Mesenteric fat pad (tissue), 1 donor: Measurements from ENCODE around the gene SASH3. TPM values are rescaled to one million over a fixed set of nuclear protein-coding genes. Genes with fewer than 3 reads are reported as not detected.
"Not testable (repeated sequence)": the region's sequence is repeated elsewhere in the genome, so short reads cannot be mapped to it uniquely, and the experiment has no call there.

ENCODE experiments used
- DNase-seq: peaks from one replicate; pipeline ENCODE4 v3.0.0-alpha.2; 2020; ENCODE audit warnings: low spot score
- long read RNA-seq: library from polyadenylated mRNA; unstranded; transcript quantifications from one replicate; pipeline ENCODE4 v2.0.0, GENCODE V29; 2020
- total RNA-seq: library from RNA; stranded (reverse); fragmentation: NEBNext Ultra II Directional; extraction: Animal tissue kit (Norgen Biotek cat#: 25700); gene quantifications from one replicate; pipeline ENCODE4 v1.2.1, GENCODE V29; 2021
- donor health status: DM: yes; HTN: yes; CAD: no.

Gene SASH3
- 24.3 TPM for total RNA-seq
- long read RNA-seq, transcript SASH3-201 (8 exons, 2,626 nt), result major isoform, 14 of 21 reads
- long read RNA-seq, partial matches to known transcripts, result 1 of 21 reads
- long read RNA-seq, other reads (novel, unspliced or antisense), result 6 of 21 reads

- peak; percentile 88 for DNase-seq
These were observed at the start of gene SASH3 for GRCh38 chrX:129779747-129780146. TSS of gene SASH3 (plus strand) at chrX:129779949. CDS start at chrX:129780098, 149 bp downstream.

GRCh38 chrX:129731228-129731627, 48.5 kb upstream of the SASH3 start:
- no peak for DNase-seq

- DNase-seq, result no peak
These were observed 46.9 kb upstream of the SASH3 start for GRCh38 chrX:129732857-129733256.

GRCh38 chrX:129733335-129733734, 46.4 kb upstream of the SASH3 start:
- no peak for DNase-seq

GRCh38 chrX:129736491-129736890, 43.3 kb upstream of the SASH3 start:
- DNase-seq, result peak; percentile 53

GRCh38 chrX:129737916-129738315, 41.8 kb upstream of the SASH3 start:
- DNase-seq, result peak; percentile 45

GRCh38 chrX:129738466-129739308, 41.1 kb upstream of the SASH3 start, which contains the start of gene XPNPEP2:
TSS of gene XPNPEP2 (plus strand) at chrX:129738979. CDS start at chrX:129739214, 235 bp downstream.
- DNase-seq, result peak; percentile 77

GRCh38 chrX:129739578-129739977, 40.2 kb upstream of the SASH3 start:
- DNase-seq, result no peak

- DNase-seq, result no peak
These were observed 37.6 kb upstream of the SASH3 start for GRCh38 chrX:129741880-129742758.

- not testable (repeated sequence) for DNase-seq
These were observed 37.0 kb upstream of the SASH3 start for GRCh38 chrX:129742759-129743152.

GRCh38 chrX:129743821-129744220, 35.9 kb upstream of the SASH3 start:
- no peak for DNase-seq

- DNase-seq, result no peak
These were observed 34.9 kb upstream of the SASH3 start for GRCh38 chrX:129744861-129745321.

- DNase-seq, result no peak
These were observed 32.9 kb upstream of the SASH3 start for GRCh38 chrX:129746557-129747470.

- DNase-seq, result no peak
These were observed 32.2 kb upstream of the SASH3 start for GRCh38 chrX:129747533-129747932.

- DNase-seq, result no peak
These were observed 31.4 kb upstream of the SASH3 start for GRCh38 chrX:129748305-129748704.

- DNase-seq, result no peak
These were observed 30.7 kb upstream of the SASH3 start for GRCh38 chrX:129749069-129749468.

- no peak for DNase-seq
These were observed 28.8 kb upstream of the SASH3 start for GRCh38 chrX:129750971-129751370.

- DNase-seq, result no peak
These were observed 25.4 kb upstream of the SASH3 start for GRCh38 chrX:129754056-129755024.
